ENCODE measurements around the gene CLHC1.
"Not testable (repeated sequence)": the region's sequence is repeated elsewhere in the genome, so short reads cannot be mapped to it uniquely, and the experiment has no call there.

CLHC1 gene

GRCh38 chr2:55229221-55229620 is 2.9 kb downstream of the CLHC1 start:
- no peak overlapping the region for H3K9ac ChIP-seq (ENCODE audit: low read length)
- H3K79me2 ChIP-seq (ENCODE audit: insufficient read depth, low read length): peaks cover 26% of the 10 kb centered on the region

GRCh38 chr2:55228226-55228563 is 3.9 kb downstream of the CLHC1 start:
- Histone ChIP-seq H3K4me3 (ENCODE audit: low read depth, low read length, poor library complexity, severe bottlenecking) (no peak overlapping the region), H3K79me2 (ENCODE audit: insufficient read depth, low read length) (peaks cover 17% of the 10 kb centered on the region), H4K20me1 (ENCODE audit: insufficient read depth, low read length) (no peaks in the 10 kb centered on the region), H3K4me1 (ENCODE audit: insufficient read depth, low read length, severe bottlenecking) (peaks cover 33% of the 10 kb centered on the region), H3K9ac (ENCODE audit: low read length) (no peak overlapping the region), H3K9me2 (ENCODE audit: low read depth, low read length) (no peaks in the 10 kb centered on the region), H2AFZ (ENCODE audit: low read length) (no peak overlapping the region), H3K4me2 (ENCODE audit: low read length) (peak overlapping the region; percentile 35; the same call in 1 of the 2 replicates), H3K27ac (ENCODE audit: low read depth, low read length, poor library complexity, severe bottlenecking) (peak overlapping the region; percentile 23), H3K9me3 (ENCODE audit: low read length) (no peaks in the 10 kb centered on the region), H3K27me3 (ENCODE audit: insufficient read depth, low read length) (no peaks in the 10 kb centered on the region), H3F3A (ENCODE audit: insufficient read depth, low read length) (no peaks in the 10 kb centered on the region), H3K36me3 (ENCODE audit: insufficient read depth, low read length) (peaks cover 9% of the 10 kb centered on the region)
- TF ChIP-seq CTCF (IDR thresholded peaks at IDR 0.05; ENCODE audit: low read length): no peak
- TF ChIP-seq EZH2 (IDR thresholded peaks at IDR 0.05; ENCODE audit: borderline replicate concordance, low read length): no peak

More at GRCh38 chr2:55229221-55229620, 2.9 kb downstream of the CLHC1 start:
- no peak for TF ChIP-seq CTCF (IDR thresholded peaks at IDR 0.05; ENCODE audit: low read length)
- TF ChIP-seq EZH2 (IDR thresholded peaks at IDR 0.05; ENCODE audit: borderline replicate concordance, low read length): no peak
- no peaks in the 10 kb centered on the region for H3F3A ChIP-seq (ENCODE audit: insufficient read depth, low read length)
- H3K27ac ChIP-seq (ENCODE audit: low read depth, low read length, poor library complexity, severe bottlenecking): no peak overlapping the region
- peaks cover 42% of the 10 kb centered on the region for H3K4me1 ChIP-seq (ENCODE audit: insufficient read depth, low read length, severe bottlenecking)
- H3K9me2 ChIP-seq (ENCODE audit: low read depth, low read length): no peaks in the 10 kb centered on the region
- H3K4me3 ChIP-seq (ENCODE audit: low read depth, low read length, poor library complexity, severe bottlenecking): no peak overlapping the region
- H3K9me3 ChIP-seq (ENCODE audit: low read length): no peaks in the 10 kb centered on the region
- H4K20me1 ChIP-seq (ENCODE audit: insufficient read depth, low read length): no peaks in the 10 kb centered on the region
- H3K27me3 ChIP-seq (ENCODE audit: insufficient read depth, low read length): no peaks in the 10 kb centered on the region
- no peak overlapping the region for H3K4me2 ChIP-seq (ENCODE audit: low read length)
- H3K36me3 ChIP-seq (ENCODE audit: insufficient read depth, low read length): peaks cover 16% of the 10 kb centered on the region
- no peak overlapping the region for H2AFZ ChIP-seq (ENCODE audit: low read length)

GRCh38 chr2:55227437-55228225 is 4.5 kb downstream of the CLHC1 start:
- Histone ChIP-seq H3K27ac (ENCODE audit: low read depth, low read length, poor library complexity, severe bottlenecking) (peak overlapping the region; percentile 23), H3K4me2 (ENCODE audit: low read length) (peak overlapping the region; percentile 35; the same call in 1 of the 2 replicates)
- not testable (repeated sequence) for H4K20me1 ChIP-seq (ENCODE audit: insufficient read depth, low read length)

More at GRCh38 chr2:55227437-55228225, 4.5 kb downstream of the CLHC1 start:
- H3K4me3 ChIP-seq (ENCODE audit: low read depth, low read length, poor library complexity, severe bottlenecking); H3K9me2 ChIP-seq (ENCODE audit: low read depth, low read length); H3K36me3 ChIP-seq (ENCODE audit: insufficient read depth, low read length); H3K27me3 ChIP-seq (ENCODE audit: insufficient read depth, low read length); H3F3A ChIP-seq (ENCODE audit: insufficient read depth, low read length); H2AFZ ChIP-seq (ENCODE audit: low read length); H3K9me3 ChIP-seq (ENCODE audit: low read length); H3K9ac ChIP-seq (ENCODE audit: low read length): not testable (repeated sequence)
- Histone ChIP-seq H3K79me2 (ENCODE audit: insufficient read depth, low read length) (peaks cover 11% of the 10 kb centered on the region), H3K4me1 (ENCODE audit: insufficient read depth, low read length, severe bottlenecking) (peaks cover 37% of the 10 kb centered on the region)

All from OCI-LY1 (cell line).